ENCODE results near the gene CFL2.

GRCh38 chr14:34667007-34667406, 47.4 kb downstream of the CFL2 start:
- TF ChIP-seq YY1 (IDR thresholded peaks at IDR 0.05; ENCODE audit: insufficient read depth, insufficient read length), result no peak
- no peak for TF ChIP-seq SUZ12 (IDR thresholded peaks at IDR 0.05; ENCODE audit: extremely low read depth, insufficient read depth, insufficient read length)
- no peak for TF ChIP-seq ZNF274 (IDR thresholded peaks at IDR 0.05; ENCODE audit: low read depth, low read length)

All from NT2/D1 (cell line).